HFF-Myc (cell line): ENCODE measurements around the gene RBM4.

Experiments used
- DNase-seq: peaks from one replicate; pipeline ENCODE4 v3.0.0-alpha.2; 2011; ENCODE audit warnings: low read depth; ENCODE audit errors: extremely low read depth
- H3K4me3 ChIP-seq: replicated peaks from 2 replicates; pipeline ENCODE4 v1.5.1; 2011; ENCODE audit warnings: low read depth, mild to moderate bottlenecking, control low read depth, low read length
- TF ChIP-seq, protein P1 (sequence below): IDR thresholded peaks from 2 replicates; pipeline ENCODE4 v1.5.1; 2012; ENCODE audit warnings: mild to moderate bottlenecking, low read depth, low read length, control low read depth; ENCODE audit errors: missing control alignments

RBM4 gene

DNA sequence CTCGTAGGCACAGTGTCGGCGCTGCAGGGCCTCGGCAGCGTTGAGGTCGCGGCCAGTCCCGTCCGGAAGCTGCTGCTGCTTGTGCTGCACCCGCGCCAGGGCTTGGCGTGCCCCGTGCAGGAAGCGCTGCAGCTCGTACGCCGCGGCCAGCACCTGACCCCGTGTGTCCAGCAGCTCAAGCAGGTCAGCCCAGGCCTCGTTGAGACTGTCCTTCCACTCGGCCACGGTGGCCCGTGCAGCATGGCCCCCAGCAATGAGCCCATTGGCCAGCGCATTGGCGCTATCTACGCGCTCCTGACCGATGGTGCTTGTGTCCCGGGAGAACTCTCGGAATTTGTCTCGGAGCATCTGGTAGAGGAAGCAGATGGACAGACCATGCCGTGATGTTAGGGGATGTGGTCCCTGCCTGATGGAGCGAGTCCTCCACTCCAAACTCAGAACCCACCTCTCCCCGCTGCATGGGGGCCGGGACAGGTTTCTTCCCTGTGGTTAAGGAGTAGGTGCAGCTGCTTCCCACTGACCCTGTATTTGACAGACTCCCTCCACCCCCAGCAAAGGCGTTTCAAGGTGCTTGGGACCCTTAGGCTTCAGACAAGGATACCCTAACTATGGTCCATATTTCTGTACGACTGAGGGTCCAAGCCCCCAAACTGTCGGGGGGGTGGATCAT, 52.9 kb downstream of the RBM4 start:
- no peak for DNase-seq
- no peak overlapping the region for H3K4me3 ChIP-seq
- TF ChIP-seq, protein P1, sequence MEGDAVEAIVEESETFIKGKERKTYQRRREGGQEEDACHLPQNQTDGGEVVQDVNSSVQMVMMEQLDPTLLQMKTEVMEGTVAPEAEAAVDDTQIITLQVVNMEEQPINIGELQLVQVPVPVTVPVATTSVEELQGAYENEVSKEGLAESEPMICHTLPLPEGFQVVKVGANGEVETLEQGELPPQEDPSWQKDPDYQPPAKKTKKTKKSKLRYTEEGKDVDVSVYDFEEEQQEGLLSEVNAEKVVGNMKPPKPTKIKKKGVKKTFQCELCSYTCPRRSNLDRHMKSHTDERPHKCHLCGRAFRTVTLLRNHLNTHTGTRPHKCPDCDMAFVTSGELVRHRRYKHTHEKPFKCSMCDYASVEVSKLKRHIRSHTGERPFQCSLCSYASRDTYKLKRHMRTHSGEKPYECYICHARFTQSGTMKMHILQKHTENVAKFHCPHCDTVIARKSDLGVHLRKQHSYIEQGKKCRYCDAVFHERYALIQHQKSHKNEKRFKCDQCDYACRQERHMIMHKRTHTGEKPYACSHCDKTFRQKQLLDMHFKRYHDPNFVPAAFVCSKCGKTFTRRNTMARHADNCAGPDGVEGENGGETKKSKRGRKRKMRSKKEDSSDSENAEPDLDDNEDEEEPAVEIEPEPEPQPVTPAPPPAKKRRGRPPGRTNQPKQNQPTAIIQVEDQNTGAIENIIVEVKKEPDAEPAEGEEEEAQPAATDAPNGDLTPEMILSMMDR: no peak

DNA sequence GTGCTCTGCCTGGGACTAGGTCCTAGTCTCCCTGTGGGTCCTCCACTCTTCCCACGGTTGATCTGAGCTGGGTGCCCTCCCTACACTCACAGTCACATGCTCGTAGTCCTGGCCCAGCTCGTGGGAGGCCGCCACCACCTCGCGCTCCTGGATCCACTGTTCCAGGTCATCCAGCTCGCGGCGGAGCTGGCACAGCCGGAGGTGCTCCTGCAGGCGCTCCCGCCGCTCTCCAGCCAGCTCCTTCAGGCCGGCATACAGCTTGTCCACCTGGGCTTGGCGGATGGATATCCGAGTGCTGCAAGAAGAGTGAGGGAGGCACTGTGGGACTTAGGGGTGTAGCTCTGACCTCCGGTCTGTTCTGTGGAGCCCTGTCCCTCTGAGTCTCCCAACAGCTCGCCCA, 53.9 kb downstream of the RBM4 start:
- DNase-seq: no peak
- TF ChIP-seq, protein P1: no peak
- H3K4me3 ChIP-seq: no peak overlapping the region

DNA sequence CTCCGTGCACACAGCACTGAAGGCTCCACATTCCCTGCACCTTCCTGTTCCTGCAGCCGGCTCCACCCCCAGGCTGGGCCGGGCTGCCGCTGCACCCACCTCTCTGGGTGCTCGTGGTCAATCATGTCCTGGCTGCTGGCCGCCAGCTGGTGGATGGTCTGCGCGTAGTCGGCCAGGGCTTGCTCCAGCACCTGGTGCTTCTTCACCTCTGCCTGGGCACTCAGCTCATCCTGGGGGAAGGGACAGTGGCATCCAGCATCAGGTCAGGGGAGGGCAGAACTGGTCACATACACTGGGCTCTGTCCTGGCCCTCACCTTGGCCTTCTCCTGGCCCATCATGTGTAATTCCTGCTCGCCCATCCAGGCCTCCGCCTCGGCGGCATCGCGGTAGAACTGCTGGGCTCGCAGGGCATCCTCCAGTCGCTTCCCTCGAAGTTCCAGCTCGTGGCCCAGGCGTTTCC, 54.4 kb downstream of the RBM4 start:
- no peak overlapping the region for H3K4me3 ChIP-seq
- DNase-seq: no peak
- TF ChIP-seq, protein P1: no peak

DNA sequence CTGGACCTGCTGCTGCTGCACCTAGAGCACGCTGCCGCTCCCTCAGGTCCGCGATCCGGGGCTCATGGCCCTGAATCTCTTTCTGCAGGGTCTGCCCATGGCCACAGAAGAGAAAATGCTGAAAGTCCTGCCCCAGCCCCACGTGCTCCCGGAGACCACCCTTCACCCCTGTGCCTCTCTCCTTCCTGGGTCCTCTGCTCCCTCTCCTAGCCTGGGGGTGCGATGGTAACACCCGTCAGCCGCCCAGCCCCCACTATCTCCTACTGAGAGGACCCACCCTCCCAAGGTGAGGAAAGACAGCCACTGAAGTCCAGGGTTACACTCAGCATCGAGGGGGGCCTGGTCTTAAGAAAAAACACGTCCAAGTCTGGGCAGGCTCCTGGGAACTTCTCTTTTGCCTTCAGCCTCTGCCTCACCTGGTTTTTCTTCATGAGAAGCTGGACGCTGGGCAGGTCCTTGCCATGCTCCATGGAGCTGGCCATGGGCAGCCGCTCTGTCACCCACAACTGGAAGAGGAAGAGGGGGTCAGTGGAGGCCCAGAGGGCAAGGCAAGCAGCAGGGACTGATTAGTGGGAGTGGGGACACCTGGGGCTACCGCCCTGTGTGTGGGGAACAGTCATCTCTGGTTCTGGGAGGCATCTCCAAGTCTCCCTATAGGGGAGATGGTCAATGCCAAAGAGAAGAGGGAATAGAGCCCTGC, 55.0 kb downstream of the RBM4 start:
- no peak overlapping the region for H3K4me3 ChIP-seq
- TF ChIP-seq, protein P1: no peak
- DNase-seq: no peak

DNA sequence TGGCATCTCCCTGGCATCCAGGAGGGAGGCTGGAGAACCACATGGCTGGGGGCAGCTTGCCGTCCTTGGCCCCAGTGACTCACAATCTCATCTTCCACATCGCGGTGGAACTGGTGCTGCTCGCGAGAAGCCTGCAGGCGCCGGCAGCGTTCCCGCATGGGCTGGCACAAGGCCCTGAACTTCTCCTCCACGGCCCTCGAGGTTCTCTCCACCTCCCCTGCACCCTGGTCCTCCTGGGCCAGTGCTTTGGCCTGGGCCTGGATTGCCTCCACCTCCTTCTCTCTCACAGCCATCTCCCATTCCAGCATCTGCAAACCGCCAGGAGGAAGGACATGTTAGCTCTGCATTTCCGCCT, 55.5 kb downstream of the RBM4 start:
- no peak overlapping the region for H3K4me3 ChIP-seq
- TF ChIP-seq, protein P1: no peak
- DNase-seq: no peak

DNA sequence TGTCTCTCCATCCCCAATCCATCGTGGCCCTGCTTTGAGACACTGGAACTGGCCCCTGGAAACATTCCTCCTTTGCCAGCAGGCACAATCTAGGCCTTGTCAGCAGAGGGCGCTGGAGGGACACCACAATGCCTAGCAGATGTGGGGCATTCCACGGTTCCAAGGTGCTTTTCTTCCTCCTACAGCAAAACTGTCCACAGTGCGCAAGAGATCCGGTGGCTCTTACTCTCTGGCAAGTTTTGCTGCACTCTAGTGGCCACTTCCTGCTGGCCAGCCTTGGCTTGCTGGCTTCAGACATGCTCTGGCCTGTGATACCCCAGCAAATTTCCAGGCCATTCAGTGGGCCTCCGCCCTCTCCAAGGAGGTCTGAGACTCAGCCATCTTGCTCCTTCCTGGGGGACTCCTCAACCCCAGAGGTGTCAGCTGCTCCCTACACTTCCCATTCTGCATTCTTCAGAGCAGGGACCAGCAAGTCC, 56.3 kb downstream of the RBM4 start:
- TF ChIP-seq, protein P1: peak; percentile 100
- peak; percentile 96 for DNase-seq
- H3K4me3 ChIP-seq: no peak overlapping the region
